ENCODE measurements around the gene ANKRD37.

DNA sequence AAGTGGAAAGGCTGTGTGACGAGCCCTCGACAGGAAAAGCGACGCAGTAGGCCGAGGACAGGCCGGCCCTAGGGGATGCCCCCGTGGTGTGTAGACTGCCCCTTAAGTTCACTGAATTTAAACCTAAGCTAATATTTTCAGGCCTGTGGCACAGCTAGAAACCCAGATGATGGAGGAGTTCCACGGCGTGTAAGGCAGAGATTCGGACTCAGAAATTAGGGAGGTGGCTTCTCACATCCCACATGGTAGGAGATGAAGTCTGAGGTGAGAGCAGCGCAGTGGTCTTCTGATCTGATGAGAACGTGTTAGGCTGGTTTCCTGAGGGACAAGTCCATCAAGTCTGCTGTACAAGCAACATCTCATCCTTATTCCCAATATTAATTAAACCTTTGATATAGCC, 8.7 kb upstream of the ANKRD37 start:
- TF ChIP-seq PPARA (CRISPR knock-in tag; IDR thresholded peaks at IDR 0.05; ENCODE audit: borderline replicate concordance) (no peak), ZNF8 (CRISPR knock-in tag; IDR thresholded peaks at IDR 0.05) (no peak), TSHZ2 (CRISPR knock-in tag; IDR thresholded peaks at IDR 0.05) (no peak), ZFP3 (CRISPR knock-in tag; IDR thresholded peaks at IDR 0.05) (no peak), ZC3H10 (CRISPR knock-in tag; IDR thresholded peaks at IDR 0.05) (no peak), ZNF70 (CRISPR knock-in tag; IDR thresholded peaks at IDR 0.05) (no peak), ISL1 (CRISPR knock-in tag; IDR thresholded peaks at IDR 0.05) (no peak), PATZ1 (CRISPR knock-in tag; IDR thresholded peaks at IDR 0.05; ENCODE audit: borderline replicate concordance) (no peak)
